K562 (cell line): ENCODE results near the gene TTL. TPM values are rescaled to one million over a fixed set of nuclear protein-coding genes. Genes with fewer than 3 reads are reported as not detected.

Experiments
- BRD9 ChIP-seq: fragments of 450-650 bp; IDR thresholded peaks from 2 replicates; pipeline ENCODE4 v1.6.1; 2018; ENCODE audit warnings: low read depth; ENCODE audit not compliant: partially characterized antibody
- CC2D1A ChIP-seq: fragments of 450-650 bp; IDR thresholded peaks from 2 replicates; pipeline ENCODE4 v1.6.1; 2017; ENCODE audit warnings: mild to moderate bottlenecking
- CEBPG ChIP-seq, 3 experiments: fragments of 200-800 bp in 1 of 3; sonication (Bioruptor generic) in 1 of 3; sonication (generic) in 1 of 3; formaldehyde crosslinking in 1 of 3; IDR thresholded peaks in 2 of 3; conservative IDR thresholded peaks in 1 of 3; 2 replicates each; pipeline versions ENCODE4 v1.6.1 to v1.8.0; 2016 to 2022; ENCODE audit warnings: missing compliant biosample characterization in 2 of 3, missing genetic modification characterization in 2 of 3, mild to moderate bottlenecking in 1 of 3, missing genetic modification reagents in 1 of 3
- HDAC3 ChIP-seq: fragments of 450-650 bp; IDR thresholded peaks from 2 replicates; pipeline ENCODE4 v1.6.1; 2018; ENCODE audit warnings: borderline replicate concordance, mild to moderate bottlenecking, moderate library complexity; ENCODE audit not compliant: partially characterized antibody
- HDAC8 ChIP-seq: fragments of 450-650 bp; IDR thresholded peaks from 2 replicates; pipeline ENCODE4 v1.6.1; 2016; ENCODE audit warnings: mild to moderate bottlenecking, missing genetic modification characterization, moderate library complexity, missing compliant biosample characterization
- HLTF ChIP-seq: fragments of 450-650 bp; IDR thresholded peaks from 2 replicates; pipeline ENCODE4 v1.6.1; 2016
- HMG20A ChIP-seq: fragments of 450-650 bp; formaldehyde crosslinking; conservative IDR thresholded peaks from 2 replicates; pipeline ENCODE4 v1.4.0; 2020; ENCODE audit warnings: mild to moderate bottlenecking, mixed read lengths
- HNRNPUL1 ChIP-seq: fragments of 200-400 bp; formaldehyde crosslinking; IDR thresholded peaks from 2 replicates; pipeline ENCODE4 v1.6.1; 2017; ENCODE audit warnings: low read length
- L3MBTL2 ChIP-seq: fragments of 450-650 bp; IDR thresholded peaks from 2 replicates; pipeline ENCODE4 v1.6.1; 2016; ENCODE audit warnings: mild to moderate bottlenecking, moderate library complexity
- NONO ChIP-seq, 2 experiments: fragments of 200-400 bp in 1 of 2; fragments of 450-650 bp in 1 of 2; formaldehyde crosslinking in 1 of 2; IDR thresholded peaks; 2 replicates each; pipeline ENCODE4 v1.6.1; 2017; ENCODE audit warnings: low read depth in 2 of 2, mild to moderate bottlenecking in 2 of 2, moderate library complexity in 2 of 2, low read length in 1 of 2
- PCBP2 ChIP-seq: fragments of 200-400 bp; formaldehyde crosslinking; IDR thresholded peaks from 2 replicates; pipeline ENCODE4 v1.6.1; 2018; ENCODE audit warnings: low read length, low read depth, mild to moderate bottlenecking, moderate library complexity; ENCODE audit not compliant: poor library complexity, severe bottlenecking
- PHB ChIP-seq: fragments of 250-450 bp; sonication (Bioruptor Pico); IDR thresholded peaks from 2 replicates; pipeline ENCODE4 v1.5.0; 2021
- RBM34 ChIP-seq: fragments of 200-400 bp; formaldehyde crosslinking; IDR thresholded peaks from 2 replicates; pipeline ENCODE4 v1.6.1; 2018; ENCODE audit warnings: low read length, borderline replicate concordance; ENCODE audit not compliant: insufficient read depth
- SMAD3 ChIP-seq: fragments of 450-650 bp; formaldehyde crosslinking; conservative IDR thresholded peaks from 2 replicates; pipeline ENCODE4 v1.4.0; 2020; ENCODE audit warnings: mild to moderate bottlenecking
- TBL1XR1 ChIP-seq, 2 experiments: IDR thresholded peaks; 2 replicates each; pipeline ENCODE4 v1.6.1; 2012; ENCODE audit warnings: improper control_type of control experiment in 2 of 2, low read length in 2 of 2, mild to moderate bottlenecking in 1 of 2
- ZKSCAN3 ChIP-seq: fragments of 250-450 bp; sonication (Bioruptor Pico); IDR thresholded peaks from 2 replicates; pipeline ENCODE4 v1.4.0; 2020
- ZNF584 ChIP-seq: fragments of 200-800 bp; sonication (Bioruptor generic); IDR thresholded peaks from 2 replicates; pipeline ENCODE4 v1.6.1; 2016; ENCODE audit warnings: low read depth, mild to moderate bottlenecking, missing genetic modification characterization, missing compliant biosample characterization
- ZNF75A ChIP-seq: fragments of 450-650 bp; formaldehyde crosslinking; IDR thresholded peaks from 2 replicates; pipeline ENCODE4 v1.4.0; 2020; ENCODE audit warnings: mild to moderate bottlenecking
- polyA plus RNA-seq, 8 experiments: library from polyadenylated mRNA; depleted of rRNA in 4 of 8; stranded (reverse) in 5 of 8; unstranded in 3 of 8; fragments of >200 nt; fragmentation: Nextera tagmentation in 2 of 8; fragmentation: Illumina TruSeq in 1 of 8; extraction: Ambion mirVana in 2 of 8; extraction: Trizol in 1 of 8; gene quantifications; 2 replicates each; pipeline versions ENCODE4 v1.2.1 to v1.2.3, GENCODE V29; 2011 to 2014; ENCODE audit warnings: inconsistent platforms in 1 of 8, missing spikeins in 1 of 8
- total RNA-seq, 7 experiments: library from RNA; depleted of rRNA in 6 of 7; stranded (reverse); fragments of >200 nt in 6 of 7; fragmentation: Illumina TruSeq in 2 of 7; extraction: Trizol in 2 of 7; gene quantifications; 2 replicates each; pipeline versions ENCODE4 v1.2.1 to v1.2.3, GENCODE V29; 2011 to 2021; ENCODE audit warnings: low replicate concordance in 1 of 7
- TF ChIP-seq, protein P1 (sequence below), 2 experiments: fragments of 150-350 bp in 1 of 2; IDR thresholded peaks; 2 replicates each; pipeline ENCODE4 v1.6.1; 2012 to 2016; ENCODE audit warnings: low read depth in 2 of 2, low read length in 2 of 2, mild to moderate bottlenecking in 1 of 2, moderate library complexity in 1 of 2
- TF ChIP-seq, protein P2 (sequence below): fragments of 450-650 bp; formaldehyde crosslinking; IDR thresholded peaks from 2 replicates; pipeline ENCODE4 v1.4.0; 2020; ENCODE audit warnings: mild to moderate bottlenecking, moderate library complexity
- TF ChIP-seq, protein P3 (sequence below): fragments of 250-450 bp; sonication (Bioruptor Pico); IDR thresholded peaks from 2 replicates; pipeline ENCODE4 v1.4.0; 2020; ENCODE audit warnings: mild to moderate bottlenecking

The TTL gene
- total and polyA plus RNA-seq, 9 of the 15 experiments (the other 6 are each of a cell fraction or from before 2014, with no cell fraction given) = 9.4 to 54.4 (median 34.9) TPM

DNA sequence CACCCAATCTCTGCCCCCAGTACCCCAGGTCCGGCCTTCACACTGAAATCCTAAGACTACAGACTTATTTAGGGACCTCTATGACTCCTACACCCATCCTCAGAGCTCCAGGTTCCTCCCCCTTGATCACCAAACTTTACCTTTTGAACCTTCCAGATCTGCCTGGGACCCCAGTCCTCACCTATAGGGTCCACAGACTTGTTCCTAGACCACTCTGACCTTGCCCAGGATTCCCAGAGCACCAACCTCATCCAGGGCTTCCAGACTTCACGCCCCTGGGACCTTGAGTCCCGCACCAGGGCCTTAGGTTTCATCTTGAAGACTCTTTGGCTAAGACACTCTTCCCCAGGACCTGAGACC, 102.9 kb downstream of the TTL start (continued):
- TF ChIP-seq, protein P1, sequence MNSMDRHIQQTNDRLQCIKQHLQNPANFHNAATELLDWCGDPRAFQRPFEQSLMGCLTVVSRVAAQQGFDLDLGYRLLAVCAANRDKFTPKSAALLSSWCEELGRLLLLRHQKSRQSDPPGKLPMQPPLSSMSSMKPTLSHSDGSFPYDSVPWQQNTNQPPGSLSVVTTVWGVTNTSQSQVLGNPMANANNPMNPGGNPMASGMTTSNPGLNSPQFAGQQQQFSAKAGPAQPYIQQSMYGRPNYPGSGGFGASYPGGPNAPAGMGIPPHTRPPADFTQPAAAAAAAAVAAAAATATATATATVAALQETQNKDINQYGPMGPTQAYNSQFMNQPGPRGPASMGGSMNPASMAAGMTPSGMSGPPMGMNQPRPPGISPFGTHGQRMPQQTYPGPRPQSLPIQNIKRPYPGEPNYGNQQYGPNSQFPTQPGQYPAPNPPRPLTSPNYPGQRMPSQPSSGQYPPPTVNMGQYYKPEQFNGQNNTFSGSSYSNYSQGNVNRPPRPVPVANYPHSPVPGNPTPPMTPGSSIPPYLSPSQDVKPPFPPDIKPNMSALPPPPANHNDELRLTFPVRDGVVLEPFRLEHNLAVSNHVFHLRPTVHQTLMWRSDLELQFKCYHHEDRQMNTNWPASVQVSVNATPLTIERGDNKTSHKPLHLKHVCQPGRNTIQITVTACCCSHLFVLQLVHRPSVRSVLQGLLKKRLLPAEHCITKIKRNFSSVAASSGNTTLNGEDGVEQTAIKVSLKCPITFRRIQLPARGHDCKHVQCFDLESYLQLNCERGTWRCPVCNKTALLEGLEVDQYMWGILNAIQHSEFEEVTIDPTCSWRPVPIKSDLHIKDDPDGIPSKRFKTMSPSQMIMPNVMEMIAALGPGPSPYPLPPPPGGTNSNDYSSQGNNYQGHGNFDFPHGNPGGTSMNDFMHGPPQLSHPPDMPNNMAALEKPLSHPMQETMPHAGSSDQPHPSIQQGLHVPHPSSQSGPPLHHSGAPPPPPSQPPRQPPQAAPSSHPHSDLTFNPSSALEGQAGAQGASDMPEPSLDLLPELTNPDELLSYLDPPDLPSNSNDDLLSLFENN (IDR thresholded peaks at IDR 0.05; ENCODE audit: low read depth in 2 of 2, low read length in 2 of 2) = no peak
- TF ChIP-seq RBM34 (no peak), CC2D1A (no peak), HMG20A (CRISPR knock-in tag) (no peak), ZKSCAN3 (CRISPR knock-in tag) (no peak), L3MBTL2 (0 out of 2 replicates have a peak, but pooled peaks have one; percentile 1), HNRNPUL1 (no peak), TBL1XR1 (IDR thresholded peaks at IDR 0.05; ENCODE audit: low read length in 2 of 2) (no peak), ZNF75A (CRISPR knock-in tag) (no peak), SMAD3 (no peak), CEBPG (CRISPR knock-in tag; IDR thresholded peaks at IDR 0.05) (no peak), CEBPG (tag; conservative IDR thresholded peaks at IDR 0.05 in 1 of 2, IDR thresholded peaks at IDR 0.05 in 1 of 2) (no peak), HLTF (no peak), HDAC3 (no peak), PHB (CRISPR knock-in tag) (no peak), PCBP2 (no peak), NONO (IDR thresholded peaks at IDR 0.05; ENCODE audit: low read depth in 2 of 2, low read length in 1 of 2) (no peak), HDAC8 (tag) (no peak), BRD9 (peak; percentile 44), ZNF584 (0 out of 2 replicates have a peak, but pooled peaks have one; percentile 7)
- TF ChIP-seq, protein P2, sequence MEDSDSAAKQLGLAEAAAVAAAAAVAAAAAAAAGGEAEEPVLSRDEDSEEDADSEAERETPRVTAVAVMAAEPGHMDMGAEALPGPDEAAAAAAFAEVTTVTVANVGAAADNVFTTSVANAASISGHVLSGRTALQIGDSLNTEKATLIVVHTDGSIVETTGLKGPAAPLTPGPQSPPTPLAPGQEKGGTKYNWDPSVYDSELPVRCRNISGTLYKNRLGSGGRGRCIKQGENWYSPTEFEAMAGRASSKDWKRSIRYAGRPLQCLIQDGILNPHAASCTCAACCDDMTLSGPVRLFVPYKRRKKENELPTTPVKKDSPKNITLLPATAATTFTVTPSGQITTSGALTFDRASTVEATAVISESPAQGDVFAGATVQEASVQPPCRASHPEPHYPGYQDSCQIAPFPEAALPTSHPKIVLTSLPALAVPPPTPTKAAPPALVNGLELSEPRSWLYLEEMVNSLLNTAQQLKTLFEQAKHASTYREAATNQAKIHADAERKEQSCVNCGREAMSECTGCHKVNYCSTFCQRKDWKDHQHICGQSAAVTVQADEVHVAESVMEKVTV (CRISPR knock-in tag) = no peak
- TF ChIP-seq, protein P3, sequence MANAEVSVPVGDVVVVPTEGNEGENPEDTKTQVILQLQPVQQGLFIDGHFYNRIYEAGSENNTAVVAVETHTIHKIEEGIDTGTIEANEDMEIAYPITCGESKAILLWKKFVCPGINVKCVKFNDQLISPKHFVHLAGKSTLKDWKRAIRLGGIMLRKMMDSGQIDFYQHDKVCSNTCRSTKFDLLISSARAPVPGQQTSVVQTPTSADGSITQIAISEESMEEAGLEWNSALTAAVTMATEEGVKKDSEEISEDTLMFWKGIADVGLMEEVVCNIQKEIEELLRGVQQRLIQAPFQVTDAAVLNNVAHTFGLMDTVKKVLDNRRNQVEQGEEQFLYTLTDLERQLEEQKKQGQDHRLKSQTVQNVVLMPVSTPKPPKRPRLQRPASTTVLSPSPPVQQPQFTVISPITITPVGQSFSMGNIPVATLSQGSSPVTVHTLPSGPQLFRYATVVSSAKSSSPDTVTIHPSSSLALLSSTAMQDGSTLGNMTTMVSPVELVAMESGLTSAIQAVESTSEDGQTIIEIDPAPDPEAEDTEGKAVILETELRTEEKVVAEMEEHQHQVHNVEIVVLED (CRISPR knock-in tag) = no peak
